Testis (tissue), 3 donors: Measurements from ENCODE around the gene SAE1. TPM values are rescaled to one million over a fixed set of nuclear protein-coding genes. Genes with fewer than 3 reads are reported as not detected.
A peak's percentile ranks its signal among the peaks of the same experiment; 100 is the strongest.

Source experiments
- DNase-seq: peaks from one replicate; pipeline ENCODE4 v3.0.0-alpha.2; 2019
- H3K27ac ChIP-seq, 2 donors: fragments of 200-600 bp; sonication (generic); one replicate each; pipeline ENCODE4 v1.5.1; 2019
- H3K27me3 ChIP-seq: fragments of 200-600 bp; sonication (generic); one replicate; pipeline ENCODE4 v1.5.1; 2019
- H3K36me3 ChIP-seq: fragments of 200-600 bp; sonication (generic); one replicate; pipeline ENCODE4 v1.5.1; 2017; ENCODE audit warnings: low read depth; ENCODE audit errors: missing control alignments
- H3K4me1 ChIP-seq: fragments of 200-600 bp; sonication (generic); one replicate; pipeline ENCODE4 v1.5.1; 2019
- H3K4me3 ChIP-seq, 2 donors: fragments of 200-600 bp; sonication (generic); one replicate each; pipeline ENCODE4 v1.5.1; 2017 to 2019
- H3K9me3 ChIP-seq: fragments of 200-600 bp; sonication (generic); one replicate; pipeline ENCODE4 v1.5.1; 2017
- POLR2A ChIP-seq: fragments of 450-650 bp; IDR thresholded peaks from one replicate; pipeline ENCODE4 v1.6.1; 2017; ENCODE audit warnings: antibody characterized with exemption, mild to moderate bottlenecking, moderate library complexity
- WGBS, 2 donors: methylation state at CpG; one replicate each; pipeline ENCODE4 v1.1.5; 2018; 5-methylcytosine and 5-hydroxymethylcytosine counted together
- intact Hi-C: fragments of 100-400 bp; cut with DNase I; formaldehyde crosslinking; loops from one replicate; pipeline ENCODE4 v1.15.1; 2023; ENCODE audit warnings: low total_unique reads
- polyA plus RNA-seq: library from polyadenylated mRNA; stranded (reverse); fragments of 350-450 nt; fragmentation: Illumina TruSeq; extraction: RNeasy Lipid Tissue Mini Kit (QIAGEN cat#74804); gene quantifications from one replicate; pipeline ENCODE4 v1.2.3, GENCODE V29; 2014; ENCODE audit warnings: low read depth, low replicate concordance; ENCODE audit not compliant: insufficient read depth
- total RNA-seq, 2 donors: library from RNA; depleted of rRNA; stranded (reverse); fragments of >200 nt; gene quantifications; one replicate each; pipeline ENCODE4 v1.2.3, GENCODE V29; 2016
- TF ChIP-seq, protein P1 (sequence below), 3 experiments: fragments of 450-650 bp in 2 of 3; fragments of 200-600 bp in 1 of 3; sonication (generic) in 1 of 3; IDR thresholded peaks; one replicate each; pipeline ENCODE4 v1.5.1; 2016 to 2019; ENCODE audit warnings: antibody characterized with exemption in 3 of 3, mild to moderate bottlenecking in 2 of 3, moderate library complexity in 1 of 3

SAE1 gene
- total and polyA plus RNA-seq, 3 donors from 2014 or later = 105 to 185 (median 124) TPM

DNA sequence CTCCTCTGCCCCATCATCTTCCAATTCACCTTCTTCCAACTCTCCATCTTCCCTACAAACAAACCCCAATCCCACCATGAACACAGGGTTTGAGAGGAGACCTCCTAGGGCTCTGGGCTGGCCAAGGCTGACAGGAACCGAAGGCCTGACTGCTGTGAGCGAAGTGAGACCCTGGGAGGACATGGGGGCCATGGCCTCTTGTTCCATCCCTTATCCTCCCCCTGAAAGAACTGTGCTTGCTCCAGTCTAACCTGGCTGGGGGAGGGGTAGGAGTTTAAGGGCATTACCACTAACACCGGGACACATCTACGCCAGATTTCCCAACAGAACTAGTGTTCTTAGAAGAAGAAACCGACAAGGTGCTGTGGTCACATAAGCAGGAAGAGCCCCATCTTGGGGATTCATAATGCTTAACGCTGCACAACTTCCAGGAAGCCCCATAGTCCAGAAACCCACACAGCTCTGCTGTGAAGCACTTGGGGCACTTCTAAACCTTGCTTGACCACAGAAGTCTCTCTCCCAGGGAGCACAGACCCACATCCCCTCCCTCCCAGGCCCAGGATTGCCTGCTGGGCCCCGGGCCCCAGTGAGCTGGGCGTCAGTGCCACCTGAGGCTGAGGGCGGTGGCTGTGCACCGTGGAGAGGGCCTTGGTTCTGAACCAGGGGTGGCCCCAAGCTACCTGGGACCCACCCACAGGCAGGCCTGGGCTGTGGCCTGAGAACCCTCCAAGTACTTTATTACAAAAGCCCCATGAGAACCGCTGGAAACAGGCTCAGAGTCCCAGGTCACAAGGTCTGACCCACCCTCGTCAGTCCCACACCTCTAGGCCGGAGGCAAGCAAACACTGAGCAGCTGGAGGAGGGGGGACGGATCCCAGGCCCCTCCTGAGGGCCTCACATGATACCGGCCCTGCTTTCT, 35.8 kb upstream of the SAE1 start:
- no peaks in the 10 kb centered on the region for H3K9me3 ChIP-seq
- intact Hi-C loops = no loop called here
- TF ChIP-seq, protein P1, sequence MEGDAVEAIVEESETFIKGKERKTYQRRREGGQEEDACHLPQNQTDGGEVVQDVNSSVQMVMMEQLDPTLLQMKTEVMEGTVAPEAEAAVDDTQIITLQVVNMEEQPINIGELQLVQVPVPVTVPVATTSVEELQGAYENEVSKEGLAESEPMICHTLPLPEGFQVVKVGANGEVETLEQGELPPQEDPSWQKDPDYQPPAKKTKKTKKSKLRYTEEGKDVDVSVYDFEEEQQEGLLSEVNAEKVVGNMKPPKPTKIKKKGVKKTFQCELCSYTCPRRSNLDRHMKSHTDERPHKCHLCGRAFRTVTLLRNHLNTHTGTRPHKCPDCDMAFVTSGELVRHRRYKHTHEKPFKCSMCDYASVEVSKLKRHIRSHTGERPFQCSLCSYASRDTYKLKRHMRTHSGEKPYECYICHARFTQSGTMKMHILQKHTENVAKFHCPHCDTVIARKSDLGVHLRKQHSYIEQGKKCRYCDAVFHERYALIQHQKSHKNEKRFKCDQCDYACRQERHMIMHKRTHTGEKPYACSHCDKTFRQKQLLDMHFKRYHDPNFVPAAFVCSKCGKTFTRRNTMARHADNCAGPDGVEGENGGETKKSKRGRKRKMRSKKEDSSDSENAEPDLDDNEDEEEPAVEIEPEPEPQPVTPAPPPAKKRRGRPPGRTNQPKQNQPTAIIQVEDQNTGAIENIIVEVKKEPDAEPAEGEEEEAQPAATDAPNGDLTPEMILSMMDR (IDR thresholded peaks at IDR 0.05) = no peak
- TF ChIP-seq POLR2A = no peak
- WGBS, 2 donors = 81 to 83% methylated on average over 7 to 15 of the region's 15 CpGs
- no peak for DNase-seq
- H3K27me3 ChIP-seq = no peaks in the 10 kb centered on the region
- peaks cover 35% of the 10 kb centered on the region for H3K4me1 ChIP-seq
- no peaks in the 10 kb centered on the region for H3K36me3 ChIP-seq
- H3K27ac ChIP-seq = peak overlapping the region; percentile 43 to 61
- no peak overlapping the region for H3K4me3 ChIP-seq

DNA sequence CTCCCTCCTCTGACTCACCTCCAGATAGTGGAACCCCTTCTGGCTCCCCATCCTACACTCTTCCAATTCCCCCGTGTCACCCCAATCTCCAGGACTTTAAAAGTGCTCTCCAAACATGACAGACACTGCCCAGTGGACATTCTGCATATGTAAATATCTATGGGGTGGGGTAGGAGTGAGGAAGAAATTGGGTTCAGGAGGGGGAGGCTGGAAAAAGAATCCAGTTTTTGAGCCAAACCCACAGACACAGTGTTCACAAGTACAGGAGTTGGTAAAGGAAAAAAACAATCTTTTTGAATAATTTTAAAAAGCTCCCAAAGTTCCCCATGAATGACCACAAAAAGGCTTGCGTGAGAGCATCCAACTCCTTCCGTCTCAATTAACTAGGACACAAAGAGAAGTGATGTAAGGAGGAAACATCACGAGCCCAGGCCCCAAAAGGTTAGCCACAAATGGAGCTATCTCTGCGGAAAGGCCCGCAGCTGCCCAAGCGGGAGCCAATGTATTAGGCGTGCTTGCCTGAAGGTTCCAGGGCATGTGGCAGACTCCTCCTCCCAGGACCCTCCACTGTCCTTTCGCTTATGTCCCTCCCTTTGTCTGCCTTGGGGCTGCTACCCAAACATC, 35.0 kb upstream of the SAE1 start:
- peak; percentile 53 for DNase-seq
- Histone ChIP-seq H3K27ac (peak overlapping the region; percentile 43 to 61), H3K4me3 (no peak overlapping the region), H3K27me3 (no peaks in the 10 kb centered on the region), H3K4me1 (peaks cover 35% of the 10 kb centered on the region), H3K9me3 (no peaks in the 10 kb centered on the region), H3K36me3 (no peaks in the 10 kb centered on the region)
- TF ChIP-seq, protein P1 (IDR thresholded peaks at IDR 0.05) = no peak
- no peak for TF ChIP-seq POLR2A
- intact Hi-C loops = no loop called here
- WGBS, 2 donors = 65 to 68% methylated on average over 8 to 9 of the region's 9 CpGs

DNA sequence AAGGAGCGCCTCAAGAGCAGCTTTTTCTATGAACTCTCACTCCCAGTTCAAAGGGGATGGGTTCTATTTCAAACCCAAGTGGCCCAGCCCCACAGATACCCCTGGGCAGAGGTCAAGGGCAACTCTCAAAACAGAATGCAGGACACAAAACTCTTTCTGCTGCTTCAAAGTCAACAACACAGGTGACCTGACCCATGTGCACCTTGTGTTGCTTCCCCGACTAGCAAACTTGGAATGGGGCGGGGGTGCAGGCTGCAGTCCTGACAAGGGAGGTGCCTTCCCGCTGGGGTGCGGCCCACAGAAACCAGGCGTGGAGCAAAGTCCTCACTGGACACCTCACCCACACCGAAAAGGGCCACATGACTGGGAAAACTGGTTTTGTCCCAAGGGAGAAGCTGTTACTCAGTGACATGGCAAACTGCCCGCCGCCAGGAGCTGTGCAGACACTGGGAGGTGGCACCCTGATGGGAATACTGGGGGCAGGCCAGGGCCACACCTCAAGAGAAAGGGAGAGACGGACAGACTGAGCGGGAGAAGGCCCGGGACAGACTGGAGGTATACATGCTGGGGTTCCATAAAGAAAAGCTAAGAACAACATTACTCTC, 34.4 kb upstream of the SAE1 start:
- Histone ChIP-seq H3K4me1 (peaks cover 35% of the 10 kb centered on the region), H3K36me3 (no peaks in the 10 kb centered on the region), H3K9me3 (no peaks in the 10 kb centered on the region), H3K4me3 (no peak overlapping the region), H3K27me3 (no peaks in the 10 kb centered on the region), H3K27ac (peak overlapping the region; percentile 4 to 61)
- 82 to 89% methylated on average over 6 to 12 of the region's 12 CpGs for WGBS, 2 donors
- DNase-seq = no peak
- intact Hi-C loops = no loop called here
- no peak for TF ChIP-seq POLR2A
- TF ChIP-seq, protein P1 (IDR thresholded peaks at IDR 0.05) = no peak

DNA sequence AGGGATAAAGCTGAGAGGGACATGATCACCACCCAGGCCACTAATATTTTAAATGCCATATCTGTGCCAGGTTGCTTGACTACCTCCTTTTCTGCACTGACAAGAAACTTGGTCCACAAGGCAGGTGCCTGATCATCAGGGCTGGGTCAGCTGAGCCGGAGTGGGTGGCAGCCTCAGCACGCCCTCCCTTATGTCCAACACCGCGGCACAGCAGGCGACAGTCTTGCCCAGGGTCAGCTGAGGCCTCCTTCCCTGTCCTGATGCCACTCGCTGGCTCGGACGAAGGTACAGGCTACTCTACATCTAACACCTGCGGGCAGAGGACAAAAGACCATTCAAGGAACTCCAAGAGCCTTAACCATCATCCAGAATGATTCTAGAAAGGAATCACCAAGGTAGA, 33.9 kb upstream of the SAE1 start:
- TF ChIP-seq POLR2A = no peak
- TF ChIP-seq, protein P1 (IDR thresholded peaks at IDR 0.05) = no peak
- H3K9me3 ChIP-seq = no peaks in the 10 kb centered on the region
- WGBS, 2 donors = 85 to 100% methylated on average over 1 to 9 of the region's 9 CpGs
- H3K4me1 ChIP-seq = peaks cover 35% of the 10 kb centered on the region
- H3K36me3 ChIP-seq = no peaks in the 10 kb centered on the region
- H3K4me3 ChIP-seq = no peak overlapping the region
- DNase-seq = no peak
- H3K27me3 ChIP-seq = no peaks in the 10 kb centered on the region
- H3K27ac ChIP-seq = peak overlapping the region; percentile 48 to 67
- intact Hi-C loops = no loop called here
